Fibroblast of villous mesenchyme (primary cell): ENCODE data around the gene NPFFR2. TPM values are rescaled to one million over a fixed set of nuclear protein-coding genes. Genes with fewer than 3 reads are reported as not detected.
A peak's percentile ranks its signal among the peaks of the same experiment; 100 is the strongest.

Experiments
- DNase-seq: peaks from one replicate; pipeline ENCODE4 v3.0.0-alpha.2; 2010; ENCODE audit warnings: low read depth
- H3K4me3 ChIP-seq: 2 replicates; pipeline ENCODE4 v1.5.1; 2011; ENCODE audit warnings: low read depth, mild to moderate bottlenecking, low read length
- CTCF ChIP-seq: IDR thresholded peaks from 2 replicates; pipeline ENCODE4 v1.5.1; 2012; ENCODE audit warnings: low read depth, mild to moderate bottlenecking, low read length; ENCODE audit not compliant: insufficient read depth
- total RNA-seq: library from RNA; depleted of rRNA; stranded (reverse); fragments of >200 nt; gene quantifications from 2 replicates; pipeline ENCODE4 v1.2.3, GENCODE V29; 2012

NPFFR2 gene
- total RNA-seq, 1 donor = 0.86 TPM

DNA sequence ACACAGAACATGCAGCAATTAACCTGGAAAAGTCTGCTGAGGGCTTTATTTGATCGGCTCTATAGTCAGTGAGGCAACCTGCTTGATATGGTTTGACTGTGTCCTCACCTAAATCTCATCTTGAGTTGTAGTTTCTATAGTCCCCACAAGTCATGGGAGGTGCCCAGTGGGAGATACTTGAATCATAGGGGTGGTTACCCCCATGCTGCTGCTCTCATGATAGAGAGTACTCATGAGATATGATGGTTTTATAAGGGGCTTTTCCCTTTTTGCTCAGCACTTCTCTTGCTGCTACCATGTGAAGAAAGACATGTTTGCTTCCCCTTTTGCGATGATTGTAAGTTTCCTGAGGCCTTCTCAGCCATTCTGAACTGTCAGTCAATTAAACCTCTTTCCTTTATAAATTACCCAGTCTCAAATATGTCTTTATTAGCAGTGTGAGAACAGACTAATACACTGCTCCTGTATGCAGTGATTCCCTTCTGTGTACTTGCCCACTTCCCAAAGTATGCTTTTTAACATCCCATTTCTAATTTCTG, 78.2 kb downstream of the NPFFR2 start:
- no peak overlapping the region for H3K4me3 ChIP-seq
- no peak for TF ChIP-seq CTCF
- no peak for DNase-seq

- TF ChIP-seq CTCF = no peak
- peak; percentile 5 for DNase-seq
- no peak overlapping the region for H3K4me3 ChIP-seq
Measured at GRCh38 chr4:72110886-72111285, 79.1 kb downstream of the NPFFR2 start.

GRCh38 chr4:72111863-72112262, 80.1 kb downstream of the NPFFR2 start:
- TF ChIP-seq CTCF = no peak
- no peak overlapping the region for H3K4me3 ChIP-seq
- no peak for DNase-seq

DNA sequence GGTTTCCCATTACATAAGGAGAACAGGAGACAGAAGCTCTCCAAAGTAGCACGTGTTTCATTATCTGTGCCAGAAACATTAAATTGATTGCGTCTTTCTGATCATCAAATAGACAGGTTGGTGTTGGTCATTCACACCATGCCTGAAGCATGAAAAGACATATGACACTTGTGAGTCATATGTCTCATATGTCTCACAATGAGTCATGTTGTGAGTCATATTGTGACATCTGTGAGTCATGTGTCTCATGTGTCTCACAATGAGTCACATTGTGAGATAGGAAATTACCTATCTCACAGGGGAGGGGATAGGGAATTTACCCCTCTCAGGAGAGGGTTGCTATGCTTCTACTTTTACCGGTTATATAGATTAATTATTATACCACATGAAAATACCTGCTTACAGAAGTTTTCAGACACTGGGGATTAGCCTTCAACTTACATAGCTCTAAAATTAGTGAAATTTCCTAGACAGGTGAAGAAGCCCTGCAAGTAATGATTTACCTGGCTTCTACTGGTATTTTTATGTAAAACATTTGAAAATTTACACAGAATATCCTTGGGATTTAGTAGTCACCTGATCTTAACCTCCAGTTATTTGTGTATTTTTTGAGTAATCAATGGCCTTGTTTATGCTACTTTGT, 80.8 kb downstream of the NPFFR2 start:
- no peak overlapping the region for H3K4me3 ChIP-seq
- peak; percentile 53 for DNase-seq
- TF ChIP-seq CTCF = no peak

GRCh38 chr4:72118017-72118416, 86.2 kb downstream of the NPFFR2 start:
- no peak for DNase-seq
- TF ChIP-seq CTCF = no peak
- H3K4me3 ChIP-seq = no peak overlapping the region

DNA sequence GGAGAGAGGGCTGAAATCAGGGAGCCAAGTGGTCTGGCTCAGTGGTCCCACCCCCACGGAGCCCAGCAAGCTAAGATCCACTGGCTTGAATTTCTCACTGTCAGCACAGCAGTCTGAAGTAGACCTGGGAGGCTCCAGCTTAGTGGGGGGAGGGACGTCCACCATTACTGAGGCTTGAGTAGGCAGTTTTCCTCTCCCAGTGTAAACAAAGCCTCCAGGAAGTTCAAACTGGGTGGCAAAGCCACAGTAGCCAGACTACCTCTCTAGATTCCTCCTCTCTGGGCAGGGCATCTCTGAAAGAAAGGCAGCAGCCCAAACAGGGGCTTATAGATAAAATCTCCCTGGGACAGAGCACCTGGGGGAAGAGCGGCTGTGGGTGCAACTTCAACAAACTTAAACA, 88.1 kb downstream of the NPFFR2 start:
- DNase-seq = no peak
- no peak for TF ChIP-seq CTCF
- H3K4me3 ChIP-seq = no peak overlapping the region

DNA sequence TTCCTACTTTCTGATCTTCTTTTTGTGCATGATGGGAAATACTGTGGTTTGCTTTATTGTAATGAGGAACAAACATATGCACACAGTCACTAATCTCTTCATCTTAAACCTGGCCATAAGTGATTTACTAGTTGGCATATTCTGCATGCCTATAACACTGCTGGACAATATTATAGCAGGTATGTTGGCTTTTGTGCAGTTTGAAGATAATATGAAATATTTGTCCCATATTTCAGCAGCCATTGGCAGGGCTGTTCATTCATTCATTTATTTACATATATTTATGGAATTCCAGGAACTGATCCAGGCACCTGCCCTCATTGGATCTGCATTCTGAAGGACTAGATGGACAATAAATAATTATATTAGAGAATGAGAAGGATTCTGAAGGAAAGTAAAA, 96.9 kb downstream of the NPFFR2 start:
- TF ChIP-seq CTCF = no peak

More for the DNA sequence above, 96.9 kb downstream of the NPFFR2 start:
- DNase-seq = no peak
- no peak overlapping the region for H3K4me3 ChIP-seq
